Endothelial cell of hepatic sinusoid (primary cell): ENCODE measurements around the gene CRIP2.

Experiments
- in situ Hi-C: cut with HindIII; loops from 2 replicates; pipeline ENCODE4 v1.10.0; 2017; ENCODE audit warnings: low sequenced_read_pairs

Gene CRIP2

DNA sequence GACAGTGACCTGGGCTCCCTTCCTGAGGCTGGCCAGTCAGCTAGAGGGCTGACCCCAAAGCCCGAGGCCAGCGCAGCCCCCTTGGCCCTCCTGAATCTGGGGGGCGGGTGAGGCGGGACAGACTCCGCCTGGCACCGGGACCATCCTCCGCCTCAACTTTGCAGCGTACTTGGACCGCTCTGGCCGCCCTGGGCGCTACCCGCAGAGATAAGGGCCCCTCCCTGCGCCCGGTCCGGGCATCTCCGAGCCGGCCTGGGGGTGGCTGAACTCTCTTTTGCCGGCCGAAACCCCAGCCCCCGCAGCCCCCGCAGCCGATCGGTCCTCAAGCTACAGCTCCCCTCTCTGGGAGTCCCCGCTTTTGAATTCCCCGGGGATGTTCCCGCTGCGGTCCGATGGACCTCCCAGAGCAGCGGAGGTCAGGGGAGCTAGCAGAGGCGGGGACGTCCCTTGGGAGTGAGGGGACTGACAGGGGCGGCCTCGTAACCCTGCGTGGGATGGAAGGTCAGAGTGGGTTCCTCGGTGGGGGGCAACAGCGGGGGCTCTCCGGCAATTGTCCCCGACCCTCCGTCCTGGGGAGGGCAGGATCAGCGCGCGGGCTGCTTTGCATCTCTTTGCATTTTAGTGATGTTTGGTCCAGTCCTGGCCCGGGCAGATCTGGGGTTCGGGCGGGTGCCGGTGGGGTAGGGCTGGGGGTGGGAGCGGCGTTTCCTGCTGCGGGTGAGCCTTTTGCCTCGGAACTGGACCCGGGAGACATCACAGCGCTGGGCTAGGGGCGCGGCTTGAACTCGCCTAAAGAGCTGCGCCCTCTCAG is 11.7 kb downstream of the CRIP2 start, which contains the start of gene CRIP1:
TSS of gene CRIP1 (plus strand) at position 724 of the 811 bp plus-strand sequence. CDS start 374 bp downstream, outside the sequence.
- in situ Hi-C loops: no loop called here

DNA sequence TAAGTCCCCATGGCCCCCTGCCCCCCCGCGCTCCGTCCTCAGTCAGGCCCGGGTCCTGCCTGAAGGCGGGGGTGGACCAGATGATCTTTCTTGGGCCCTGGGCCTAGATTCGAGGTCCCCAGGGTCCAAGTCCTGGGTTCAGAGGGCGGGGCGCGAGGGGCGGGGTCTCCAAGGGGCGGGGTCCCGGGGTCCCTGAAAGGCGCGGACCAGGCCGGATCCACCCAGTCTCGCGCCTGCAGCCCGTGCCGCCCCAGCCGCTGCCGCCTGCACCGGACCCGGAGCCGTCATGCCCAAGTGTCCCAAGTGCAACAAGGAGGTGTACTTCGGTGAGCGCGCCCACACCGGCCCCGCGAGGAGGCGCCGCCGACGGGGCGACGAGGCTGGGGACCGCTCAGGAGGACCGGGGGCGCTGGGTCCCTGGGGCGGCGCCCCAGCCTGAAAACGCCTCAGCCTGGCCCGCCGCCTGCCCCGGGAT is 12.4 kb downstream of the CRIP2 start:
- in situ Hi-C loops: no loop called here

- in situ Hi-C loops: no loop called here
Observed at GRCh38 chr14:105487449-105487985, 12.9 kb downstream of the CRIP2 start.

- in situ Hi-C loops: no loop called here
Observed at GRCh38 chr14:105487986-105488777, 13.6 kb downstream of the CRIP2 start.

DNA sequence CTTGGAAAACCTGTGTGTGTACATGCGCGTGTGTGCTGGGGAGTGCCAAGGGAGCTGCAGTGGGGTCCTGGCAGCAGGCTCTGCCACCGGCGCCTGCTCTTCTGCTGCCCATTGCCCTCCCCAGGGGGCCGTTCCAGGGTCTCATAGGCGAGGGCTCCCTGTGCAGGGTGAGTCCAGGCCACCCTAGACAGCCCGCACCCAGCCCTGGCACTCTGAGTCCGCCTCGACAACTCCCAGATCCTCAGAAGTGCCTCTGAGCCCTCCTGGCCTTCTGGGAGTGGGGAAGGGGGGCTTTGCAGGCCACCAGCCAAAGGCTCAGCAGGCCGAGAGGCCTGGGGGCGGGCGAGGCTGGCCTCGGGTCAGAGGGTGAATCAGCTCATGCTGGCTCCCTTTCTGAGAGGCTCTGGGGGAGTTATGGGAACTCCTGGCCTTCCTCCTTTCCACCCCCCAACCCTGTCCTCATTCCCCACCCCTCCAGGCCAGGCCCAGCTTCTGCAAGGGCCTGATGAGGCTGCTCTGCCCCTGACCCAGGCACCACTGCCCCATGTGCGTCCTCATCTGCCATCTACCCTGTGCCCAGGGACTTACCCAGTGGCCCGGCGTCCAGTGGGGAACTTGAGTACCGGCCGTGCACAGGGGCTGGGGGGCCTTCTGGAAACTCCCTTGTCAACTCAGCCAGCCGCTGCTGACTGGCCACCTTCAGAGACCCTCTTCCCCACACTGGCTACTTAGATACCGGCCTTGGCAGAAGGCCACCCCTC is 14.3 kb downstream of the CRIP2 start:
- in situ Hi-C loops: no loop called here

DNA sequence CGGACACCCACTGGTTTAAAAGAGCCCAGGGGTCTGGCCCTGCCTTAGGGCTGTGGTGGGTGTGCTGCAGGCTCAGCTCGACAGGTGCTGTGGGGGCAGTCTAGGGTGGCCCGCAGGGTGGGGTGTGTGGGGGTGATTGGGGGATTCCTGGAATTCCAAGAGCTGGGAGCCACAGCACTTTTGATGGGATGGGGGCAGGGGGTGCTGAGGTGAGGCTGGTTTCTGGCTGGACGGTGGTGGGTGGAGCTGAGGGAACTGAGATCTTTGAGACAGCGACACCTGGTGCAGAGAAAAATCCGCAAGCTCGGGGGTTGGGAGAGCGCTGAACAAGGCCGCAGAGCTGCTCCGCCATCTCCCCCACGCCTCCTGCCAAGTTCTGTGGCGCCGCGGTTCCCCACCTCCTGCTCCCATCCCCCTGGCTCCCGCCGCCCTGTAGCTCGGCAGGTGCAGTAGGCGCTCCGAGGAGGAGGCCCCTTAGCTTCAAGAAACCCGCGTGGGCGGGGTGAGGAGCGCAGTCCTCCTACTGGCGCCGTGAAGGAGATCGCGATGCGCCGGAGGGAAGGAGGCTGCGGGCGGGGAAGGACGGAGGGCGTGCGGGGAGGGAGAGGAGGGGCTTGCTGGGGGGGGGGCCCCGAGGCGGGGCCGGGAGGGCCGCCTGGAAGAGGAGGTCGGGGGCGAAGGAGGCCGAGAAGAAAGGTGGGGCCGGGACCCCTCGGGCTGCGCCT is 15.1 kb downstream of the CRIP2 start:
- in situ Hi-C loops: no loop called here

- in situ Hi-C loops: no loop called here
Observed at GRCh38 chr14:105490267-105490571, 15.6 kb downstream of the CRIP2 start.

- in situ Hi-C loops: no loop called here
Observed at GRCh38 chr14:105490572-105491365, 16.1 kb downstream of the CRIP2 start, which contains the start of gene TEDC1. TSS of gene TEDC1 (plus strand) at chr14:105491246. CDS start at chr14:105491376, 130 bp downstream.

- in situ Hi-C loops: no loop called here
Observed at GRCh38 chr14:105491366-105491973, 16.8 kb downstream of the CRIP2 start.

DNA sequence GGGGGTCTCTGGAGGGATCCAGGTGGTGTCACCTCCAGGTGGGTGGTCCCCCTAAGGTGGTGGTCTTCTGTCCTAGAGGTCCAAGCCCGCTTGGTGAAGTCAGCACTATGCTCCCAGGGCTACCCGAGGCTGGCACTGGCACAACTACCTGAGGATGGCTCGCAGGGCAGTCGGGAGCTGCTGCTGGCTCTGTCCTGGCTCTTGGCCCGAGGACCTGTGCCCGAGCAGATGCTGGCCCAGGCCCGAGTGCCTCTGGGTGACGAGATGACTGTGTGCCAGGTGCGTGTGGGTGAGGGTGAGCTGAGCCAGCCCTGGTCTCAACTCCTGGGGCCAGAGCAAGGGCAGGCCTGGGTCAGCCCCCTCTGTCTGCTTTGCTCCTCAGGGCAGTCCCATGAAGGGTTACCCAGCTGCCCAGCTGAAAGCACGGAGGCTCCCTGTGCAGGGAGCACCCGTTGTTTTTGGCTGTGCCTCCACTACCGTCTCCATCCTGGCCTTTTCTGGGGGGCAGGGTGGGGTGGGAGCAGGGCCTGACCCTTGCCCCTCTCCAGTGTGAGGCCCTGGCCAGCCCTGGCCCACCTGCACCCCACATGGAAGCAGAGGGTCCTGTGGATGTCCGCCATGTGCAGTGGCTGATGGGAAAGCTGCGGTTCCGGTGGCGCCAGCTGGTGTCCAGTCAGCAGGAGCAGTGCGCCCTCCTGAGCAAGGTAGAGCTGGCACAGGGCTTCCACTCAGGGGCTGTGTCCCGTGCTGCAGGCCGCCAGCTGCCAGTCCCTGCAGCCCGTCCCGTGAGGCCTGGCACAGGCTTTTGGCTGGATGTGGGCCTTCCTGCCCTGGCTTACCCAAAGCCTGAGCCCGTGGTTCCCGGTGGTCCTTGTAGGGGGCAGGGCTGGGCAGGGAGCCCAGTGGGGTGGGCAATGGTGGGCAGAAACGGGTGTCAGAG is 17.7 kb downstream of the CRIP2 start:
- in situ Hi-C loops: no loop called here

DNA sequence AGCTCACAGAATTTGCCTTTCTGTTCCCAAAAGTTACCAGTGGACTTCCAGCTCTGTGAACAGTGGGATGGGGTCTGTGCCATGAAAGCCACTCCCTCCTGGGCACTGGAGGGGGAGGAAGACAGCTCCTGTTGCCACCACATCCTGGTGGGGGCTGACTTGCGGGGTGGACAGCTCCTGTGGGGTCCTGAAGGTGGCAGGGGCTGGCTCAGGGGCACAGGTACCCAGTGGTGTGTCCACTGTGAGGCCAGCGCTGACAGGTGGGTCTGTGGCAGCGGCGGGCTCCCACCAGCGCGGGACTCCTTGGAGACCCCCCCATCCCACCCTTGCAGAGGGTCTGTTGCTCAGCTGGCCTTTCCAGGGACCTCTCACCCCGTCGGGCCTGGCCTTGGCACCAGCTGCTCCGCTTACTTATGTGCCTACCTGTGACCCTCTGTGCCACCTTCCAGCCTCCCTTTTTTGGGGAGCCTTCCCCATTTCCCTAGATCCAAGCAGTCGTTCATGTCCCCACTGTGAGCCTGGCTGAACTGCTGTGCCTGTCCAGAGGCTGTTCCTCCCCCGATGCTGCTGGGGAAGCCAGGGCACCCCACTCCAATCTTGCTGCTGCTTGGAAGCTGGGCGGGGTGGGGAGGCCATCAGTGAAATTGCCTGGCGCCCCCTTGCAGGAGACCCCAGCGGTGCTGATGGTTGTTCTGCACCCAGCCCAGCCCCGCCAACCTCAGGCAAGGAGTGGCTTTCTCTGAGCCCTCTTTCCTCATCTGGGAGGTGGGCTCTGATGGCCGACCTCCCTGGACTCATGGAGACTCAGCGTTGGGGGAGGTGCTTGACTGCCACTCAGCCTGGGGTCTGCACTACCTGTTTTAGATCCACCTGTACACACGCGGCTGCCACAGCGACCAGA is 18.6 kb downstream of the CRIP2 start:
- in situ Hi-C loops: no loop called here

- in situ Hi-C loops: no loop called here
Observed at GRCh38 chr14:105493921-105494605, 19.4 kb downstream of the CRIP2 start.

DNA sequence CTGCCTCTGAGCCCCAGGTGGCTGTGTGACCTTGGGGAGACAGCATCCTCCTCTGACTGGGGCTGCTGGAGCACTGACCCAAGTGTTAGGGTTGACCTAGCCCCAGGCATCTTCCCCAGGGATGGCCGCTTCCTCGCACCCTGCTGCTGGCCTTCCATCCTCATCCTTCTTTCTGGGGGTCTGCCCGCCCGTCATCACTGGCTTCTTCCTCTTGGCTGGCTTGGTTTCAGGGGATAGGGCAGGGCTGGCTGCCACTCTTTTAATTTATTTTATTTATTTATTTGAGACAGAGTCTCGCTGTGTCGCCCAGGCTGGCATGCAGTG is 19.9 kb downstream of the CRIP2 start:
- in situ Hi-C loops: no loop called here

GRCh38 chr14:105495101-105495989 is 20.7 kb downstream of the CRIP2 start:
- in situ Hi-C loops: no loop called here

DNA sequence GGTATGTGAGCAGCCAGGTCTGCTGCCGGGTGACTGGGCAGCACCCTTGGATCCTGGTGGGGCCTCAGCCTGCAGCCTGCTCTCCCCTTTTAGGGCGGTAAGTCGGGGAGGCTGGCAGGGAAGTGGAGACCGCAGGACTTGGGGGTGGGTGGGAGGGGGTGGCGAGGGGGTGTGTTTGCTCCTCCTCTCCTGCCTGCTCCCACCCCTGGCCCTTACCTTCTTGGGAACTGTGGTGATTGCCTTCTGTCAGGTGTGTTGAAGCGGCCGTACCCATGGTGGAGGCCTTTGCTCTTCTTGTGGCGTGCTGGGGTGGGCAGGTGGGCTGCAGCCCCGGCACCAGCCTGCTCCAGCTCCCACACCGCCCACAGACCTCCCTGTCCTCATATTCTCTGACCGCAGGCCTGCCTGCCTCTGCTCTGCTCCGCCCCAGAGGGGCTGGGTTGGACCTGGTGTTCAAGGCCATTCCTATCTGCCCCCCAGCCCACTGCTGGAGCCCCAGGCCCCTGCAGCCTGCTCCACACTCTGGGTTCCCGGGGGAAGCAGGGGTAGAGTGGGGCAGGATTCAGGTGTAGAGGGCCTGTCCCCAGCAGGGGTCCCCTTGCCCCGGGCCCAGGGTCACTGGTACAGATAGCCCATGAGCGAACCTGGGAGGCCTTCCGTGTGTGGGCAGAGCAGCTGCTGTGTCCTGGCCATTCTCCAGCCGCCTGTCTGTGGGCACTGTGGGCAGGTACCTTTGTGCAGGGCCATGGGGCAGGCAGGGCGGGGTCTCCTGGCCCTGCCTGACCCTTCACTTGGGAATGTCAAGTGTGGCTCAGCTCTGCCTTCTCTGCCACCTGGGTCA is 21.6 kb downstream of the CRIP2 start:
- in situ Hi-C loops: no loop called here
